OCI-LY3 (cell line): ENCODE measurements around the gene CASK.

Experiments
- CTCF ChIP-seq: fragments of 200-600, 300-600 bp; sonication (generic); IDR thresholded peaks from 2 replicates; pipeline ENCODE4 v1.5.1; 2014; ENCODE audit warnings: antibody characterized with exemption, low read length, low read depth
- EZH2phosphoT487 ChIP-seq: fragments of 200-600 bp; shearing (Covaris generic); IDR thresholded peaks from 2 replicates; pipeline ENCODE4 v1.6.1; 2018; ENCODE audit warnings: antibody characterized with exemption, mixed run types, low read depth

- TF ChIP-seq CTCF (no peak), EZH2phosphoT487 (no peak)
Measured at GRCh38 chrX:41672643-41673042, 250.7 kb downstream of the CASK start.
